Esophagus squamous epithelium (tissue), 5 donors: ENCODE data around the gene COPG2. TPM values are rescaled to one million over a fixed set of nuclear protein-coding genes. Genes with fewer than 3 reads are reported as not detected.

Source experiments
- DNase-seq: peaks from one replicate; lab custom pipeline; 2025; lab: John Stamatoyannopoulos, UW
- H3K27ac ChIP-seq, 4 donors: fragments of 200-600 bp; sonication (generic); one replicate each; pipeline ENCODE4 v1.5.1; 2016 to 2019; ENCODE audit warnings: mild to moderate bottlenecking in 1 of 4
- H3K27me3 ChIP-seq, 4 donors: fragments of 200-600 bp; sonication (generic); 1 replicate in 3 of 4; 2 replicates in 1 of 4; pipeline versions ENCODE4 v1.5.1 to v1.6.0; 2017 to 2021; ENCODE audit warnings: antibody characterized with exemption in 1 of 4
- H3K36me3 ChIP-seq, 3 donors: fragments of 200-600 bp; sonication (generic); one replicate each; pipeline ENCODE4 v1.5.1; 2016 to 2019
- H3K4me1 ChIP-seq, 3 donors: fragments of 200-600 bp; sonication (generic); one replicate each; pipeline ENCODE4 v1.5.1; 2017 to 2019
- H3K4me3 ChIP-seq, 4 donors: fragments of 200-600 bp; sonication (generic); 1 replicate in 3 of 4; 2 replicates in 1 of 4; pipeline ENCODE4 v1.5.1; 2016 to 2019; ENCODE audit warnings: mild to moderate bottlenecking in 2 of 4, moderate library complexity in 1 of 4
- H3K9me3 ChIP-seq, 3 donors: fragments of 200-600 bp; sonication (generic); one replicate each; pipeline ENCODE4 v1.5.1; 2016 to 2019
- CTCF ChIP-seq, 6 experiments: fragments of 450-650 bp in 4 of 6; fragments of 200-600 bp in 2 of 6; sonication (generic) in 2 of 6; IDR thresholded peaks; one replicate each; pipeline ENCODE4 v1.5.1; 2016 to 2019; ENCODE audit warnings: antibody characterized with exemption in 6 of 6, mild to moderate bottlenecking in 4 of 6, moderate library complexity in 4 of 6
- POLR2A ChIP-seq, 4 donors: fragments of 450-650 bp; IDR thresholded peaks; one replicate each; pipeline ENCODE4 v1.6.1; 2017; ENCODE audit warnings: antibody characterized with exemption in 4 of 4, mild to moderate bottlenecking in 4 of 4, moderate library complexity in 3 of 4
- WGBS, 2 donors: methylation state at CpG; one replicate each; pipeline ENCODE4 v1.1.5; 2018; 5-methylcytosine and 5-hydroxymethylcytosine counted together
- intact Hi-C: fragments of 100-400 bp; cut with DNase I; formaldehyde crosslinking; loops from one replicate; pipeline ENCODE4 v1.15.0; 2022
- total RNA-seq, 4 donors: library from RNA; depleted of rRNA; stranded (reverse); fragments of >200 nt; gene quantifications; one replicate each; pipeline ENCODE4 v1.1.0, GENCODE V29; 2016
- donor health status: DM: yes; HTN: yes; CAD: no.

The COPG2 gene
- total RNA-seq, 4 donors from 2014 or later = 12.3 to 28.2 (median 17.8) TPM

- intact Hi-C loops = no loop called here
- Histone ChIP-seq H3K4me1 (peaks cover 0 to 33% (median 11%) of the 10 kb centered on the region in 3 donors), H3K36me3 (no peaks in the 10 kb centered on the region), H3K27me3 (peaks cover 0 to 55% (median 0%) of the 10 kb centered on the region in 4 donors), H3K9me3 (no peaks in the 10 kb centered on the region), H3K4me3 (peak within 1 kb of the TSS; percentile 23 to 60 (median 42)), H3K27ac (no peak within 1 kb of the TSS)
- 65 to 83% methylated on average over 4 to 7 of the region's 71 CpGs for WGBS, 2 donors
- DNase-seq = no peak
- TF ChIP-seq CTCF (IDR thresholded peaks at IDR 0.05) (no peak), POLR2A (IDR thresholded peaks at IDR 0.05) (no peak)
Measured at GRCh38 chr7:130491841-130492522, 176.6 kb downstream of the COPG2 start, which contains the start of gene MEST. Gene MEST, plus strand, starts transcription at chr7:130492085. Its CDS starts 229 bp downstream, at chr7:130492314.

- WGBS, 2 donors = 21 to 57% methylated on average over 4 to 25 of the region's 62 CpGs
- H3K27ac ChIP-seq = no peak overlapping the region
- peaks cover 0 to 63% (median 0%) of the 10 kb centered on the region in 4 donors for H3K27me3 ChIP-seq
- no peaks in the 10 kb centered on the region for H3K36me3 ChIP-seq
- peak overlapping the region in 3 of 4 donors; percentile 34 to 60 (median 49) for H3K4me3 ChIP-seq
- DNase-seq = no peak
- H3K9me3 ChIP-seq = no peaks in the 10 kb centered on the region
- intact Hi-C loops = no loop called here
- TF ChIP-seq POLR2A (IDR thresholded peaks at IDR 0.05) (no peak), CTCF (IDR thresholded peaks at IDR 0.05) (peak in 5 of 6 experiments; percentile 32 to 58 (median 44))
- H3K4me1 ChIP-seq = peaks cover 7 to 41% (median 19%) of the 10 kb centered on the region in 3 donors
Measured at GRCh38 chr7:130490888-130491804, 177.4 kb downstream of the COPG2 start.

GRCh38 chr7:130490311-130490791, 178.2 kb downstream of the COPG2 start:
- no peaks in the 10 kb centered on the region for H3K36me3 ChIP-seq
- peaks cover 0 to 71% (median 0%) of the 10 kb centered on the region in 4 donors for H3K27me3 ChIP-seq
- TF ChIP-seq CTCF (IDR thresholded peaks at IDR 0.05) (no peak), POLR2A (IDR thresholded peaks at IDR 0.05) (no peak)
- intact Hi-C loops = no loop called here
- H3K4me3 ChIP-seq = peak overlapping the region in 2 of 4 donors; percentile 49 to 60
- no peak overlapping the region for H3K27ac ChIP-seq
- DNase-seq = no peak
- H3K9me3 ChIP-seq = no peaks in the 10 kb centered on the region
- WGBS, 2 donors = 64 to 89% methylated on average over 18 to 21 of the region's 21 CpGs
- H3K4me1 ChIP-seq = peaks cover 7 to 48% (median 20%) of the 10 kb centered on the region in 3 donors

- no peak for DNase-seq
- TF ChIP-seq CTCF (IDR thresholded peaks at IDR 0.05) (no peak), POLR2A (IDR thresholded peaks at IDR 0.05) (no peak)
- intact Hi-C loops = no loop called here
- no peaks in the 10 kb centered on the region for H3K36me3 ChIP-seq
- H3K4me1 ChIP-seq = peaks cover 7 to 48% (median 20%) of the 10 kb centered on the region in 3 donors
- no peak overlapping the region for H3K27ac ChIP-seq
- no peaks in the 10 kb centered on the region for H3K9me3 ChIP-seq
- 70 to 79% methylated on average over 10 of the region's 10 CpGs for WGBS, 2 donors
- H3K4me3 ChIP-seq = no peak overlapping the region
- peaks cover 0 to 80% (median 0%) of the 10 kb centered on the region in 4 donors for H3K27me3 ChIP-seq
Measured at GRCh38 chr7:130489140-130489983, 179.2 kb downstream of the COPG2 start.
